Activated naive CD4-positive, alpha-beta T cell treated with anti-CD3 and anti-CD28 coated beads, Interleukin-2, amount 50 U/mL, for 24 hours (primary cell): Measurements from ENCODE around the gene GDNF.
A peak's percentile ranks its signal among the peaks of the same experiment; 100 is the strongest.

Experiments
- H3K27ac Mint-ChIP-seq: one replicate; pipeline ENCODE4 v1.8.0; 2021; ENCODE audit warnings: mild to moderate bottlenecking, mixed read lengths
- H3K27me3 Mint-ChIP-seq: one replicate; pipeline ENCODE4 v1.8.0; 2021; ENCODE audit warnings: mixed read lengths
- H3K36me3 Mint-ChIP-seq: one replicate; pipeline ENCODE4 v1.8.0; 2021; ENCODE audit warnings: mixed read lengths
- H3K4me1 Mint-ChIP-seq: one replicate; pipeline ENCODE4 v1.8.0; 2021; ENCODE audit warnings: mixed read lengths
- H3K4me3 Mint-ChIP-seq: one replicate; pipeline ENCODE4 v1.8.0; 2021; ENCODE audit warnings: mild to moderate bottlenecking, mixed read lengths
- H3K9me3 Mint-ChIP-seq: one replicate; pipeline ENCODE4 v1.8.0; 2021; ENCODE audit warnings: mixed read lengths

GDNF gene

GRCh38 chr5:37858250-37858649 lies 18.4 kb upstream of the GDNF start:
- H3K4me3 Mint-ChIP-seq = no peak overlapping the region
- H3K27me3 Mint-ChIP-seq = peaks cover 2% of the 10 kb centered on the region
- no peaks in the 10 kb centered on the region for H3K36me3 Mint-ChIP-seq
- no peak overlapping the region for H3K27ac Mint-ChIP-seq
- H3K4me1 Mint-ChIP-seq = no peaks in the 10 kb centered on the region
- peaks cover 11% of the 10 kb centered on the region for H3K9me3 Mint-ChIP-seq

- Mint-ChIP-seq H3K36me3 (no peaks in the 10 kb centered on the region), H3K27me3 (peaks cover 2% of the 10 kb centered on the region), H3K9me3 (peaks cover 11% of the 10 kb centered on the region), H3K4me1 (no peaks in the 10 kb centered on the region), H3K4me3 (no peak overlapping the region), H3K27ac (no peak overlapping the region)
These were observed 17.9 kb upstream of the GDNF start for GRCh38 chr5:37857696-37858095.

GRCh38 chr5:37855438-37855837 lies 15.6 kb upstream of the GDNF start:
- Mint-ChIP-seq H3K4me3 (no peak overlapping the region), H3K4me1 (no peaks in the 10 kb centered on the region), H3K9me3 (peaks cover 11% of the 10 kb centered on the region), H3K36me3 (no peaks in the 10 kb centered on the region), H3K27me3 (peaks cover 4% of the 10 kb centered on the region), H3K27ac (no peak overlapping the region)

- H3K4me1 Mint-ChIP-seq = no peaks in the 10 kb centered on the region
- H3K4me3 Mint-ChIP-seq = no peak overlapping the region
- peaks cover 7% of the 10 kb centered on the region for H3K27me3 Mint-ChIP-seq
- peaks cover 11% of the 10 kb centered on the region for H3K9me3 Mint-ChIP-seq
- no peaks in the 10 kb centered on the region for H3K36me3 Mint-ChIP-seq
- no peak overlapping the region for H3K27ac Mint-ChIP-seq
These were observed 11.5 kb upstream of the GDNF start for GRCh38 chr5:37851305-37851704.

GRCh38 chr5:37850226-37850865 lies 10.5 kb upstream of the GDNF start:
- H3K4me1 Mint-ChIP-seq = no peaks in the 10 kb centered on the region
- no peaks in the 10 kb centered on the region for H3K36me3 Mint-ChIP-seq
- H3K4me3 Mint-ChIP-seq = no peak overlapping the region
- peaks cover 7% of the 10 kb centered on the region for H3K27me3 Mint-ChIP-seq
- no peak overlapping the region for H3K27ac Mint-ChIP-seq
- peaks cover 7% of the 10 kb centered on the region for H3K9me3 Mint-ChIP-seq

GRCh38 chr5:37849641-37850040 lies 9.8 kb upstream of the GDNF start:
- Mint-ChIP-seq H3K27me3 (peaks cover 7% of the 10 kb centered on the region), H3K27ac (no peak overlapping the region), H3K9me3 (peaks cover 5% of the 10 kb centered on the region), H3K4me1 (no peaks in the 10 kb centered on the region), H3K4me3 (no peak overlapping the region), H3K36me3 (no peaks in the 10 kb centered on the region)

- H3K27me3 Mint-ChIP-seq = peaks cover 14% of the 10 kb centered on the region
- H3K9me3 Mint-ChIP-seq = no peaks in the 10 kb centered on the region
- H3K4me1 Mint-ChIP-seq = no peaks in the 10 kb centered on the region
- no peak overlapping the region for H3K4me3 Mint-ChIP-seq
- H3K27ac Mint-ChIP-seq = no peak overlapping the region
- H3K36me3 Mint-ChIP-seq = no peaks in the 10 kb centered on the region
These were observed 8.2 kb upstream of the GDNF start for GRCh38 chr5:37847978-37848425.

GRCh38 chr5:37846786-37847310 lies 7.0 kb upstream of the GDNF start:
- H3K27me3 Mint-ChIP-seq = peaks cover 17% of the 10 kb centered on the region
- H3K9me3 Mint-ChIP-seq = no peaks in the 10 kb centered on the region
- no peak overlapping the region for H3K27ac Mint-ChIP-seq
- H3K36me3 Mint-ChIP-seq = no peaks in the 10 kb centered on the region
- no peaks in the 10 kb centered on the region for H3K4me1 Mint-ChIP-seq
- H3K4me3 Mint-ChIP-seq = no peak overlapping the region

- Mint-ChIP-seq H3K9me3 (no peaks in the 10 kb centered on the region), H3K4me1 (peaks cover 2% of the 10 kb centered on the region), H3K36me3 (no peaks in the 10 kb centered on the region), H3K27me3 (peaks cover 26% of the 10 kb centered on the region), H3K4me3 (no peak overlapping the region), H3K27ac (no peak overlapping the region)
These were observed 4.2 kb upstream of the GDNF start for GRCh38 chr5:37844009-37844408.

- Mint-ChIP-seq H3K4me3 (no peak overlapping the region), H3K4me1 (peaks cover 20% of the 10 kb centered on the region), H3K36me3 (no peaks in the 10 kb centered on the region), H3K9me3 (no peaks in the 10 kb centered on the region), H3K27ac (no peak overlapping the region), H3K27me3 (peaks cover 43% of the 10 kb centered on the region)
These were observed 2.2 kb upstream of the GDNF start for GRCh38 chr5:37842048-37842447.

GRCh38 chr5:37841203-37841602 lies 1.4 kb upstream of the GDNF start:
- Mint-ChIP-seq H3K4me1 (peaks cover 22% of the 10 kb centered on the region), H3K9me3 (no peaks in the 10 kb centered on the region), H3K36me3 (no peaks in the 10 kb centered on the region), H3K27me3 (peaks cover 45% of the 10 kb centered on the region), H3K27ac (no peak overlapping the region), H3K4me3 (no peak overlapping the region)

- H3K9me3 Mint-ChIP-seq = no peaks in the 10 kb centered on the region
These were observed 503 bp upstream of the GDNF start for GRCh38 chr5:37840053-37841034.

GRCh38 chr5:37838933-37839341 lies 904 bp downstream of the GDNF start:
- no peaks in the 10 kb centered on the region for H3K9me3 Mint-ChIP-seq
- no peak overlapping the region for H3K27ac Mint-ChIP-seq
- H3K4me1 Mint-ChIP-seq = peaks cover 22% of the 10 kb centered on the region
- H3K4me3 Mint-ChIP-seq = peak overlapping the region; percentile 30
- H3K27me3 Mint-ChIP-seq = peaks cover 57% of the 10 kb centered on the region
- no peaks in the 10 kb centered on the region for H3K36me3 Mint-ChIP-seq

More at GRCh38 chr5:37840053-37841034, 503 bp upstream of the GDNF start:
- Mint-ChIP-seq H3K4me3 (no peak overlapping the region), H3K4me1 (peaks cover 22% of the 10 kb centered on the region), H3K36me3 (no peaks in the 10 kb centered on the region), H3K27me3 (peaks cover 53% of the 10 kb centered on the region), H3K27ac (no peak overlapping the region)

GRCh38 chr5:37838152-37838932 lies 1.5 kb downstream of the GDNF start:
- peaks cover 58% of the 10 kb centered on the region for H3K27me3 Mint-ChIP-seq
- no peak overlapping the region for H3K27ac Mint-ChIP-seq
- no peaks in the 10 kb centered on the region for H3K36me3 Mint-ChIP-seq
- peak overlapping the region; percentile 66 for H3K4me3 Mint-ChIP-seq
- no peaks in the 10 kb centered on the region for H3K9me3 Mint-ChIP-seq
- H3K4me1 Mint-ChIP-seq = peaks cover 22% of the 10 kb centered on the region

GRCh38 chr5:37837414-37838032 lies 2.3 kb downstream of the GDNF start:
- H3K36me3 Mint-ChIP-seq = no peaks in the 10 kb centered on the region
- no peaks in the 10 kb centered on the region for H3K9me3 Mint-ChIP-seq
- no peak overlapping the region for H3K27ac Mint-ChIP-seq
- H3K4me3 Mint-ChIP-seq = peak overlapping the region; percentile 66
- peaks cover 22% of the 10 kb centered on the region for H3K4me1 Mint-ChIP-seq
- H3K27me3 Mint-ChIP-seq = peaks cover 62% of the 10 kb centered on the region
